Measurements from ENCODE around the gene OGA. TPM values are rescaled to one million over a fixed set of nuclear protein-coding genes. Genes with fewer than 3 reads are reported as not detected.

Gene OGA
- total RNA-seq, 1 donor = 53.3 TPM

DNA sequence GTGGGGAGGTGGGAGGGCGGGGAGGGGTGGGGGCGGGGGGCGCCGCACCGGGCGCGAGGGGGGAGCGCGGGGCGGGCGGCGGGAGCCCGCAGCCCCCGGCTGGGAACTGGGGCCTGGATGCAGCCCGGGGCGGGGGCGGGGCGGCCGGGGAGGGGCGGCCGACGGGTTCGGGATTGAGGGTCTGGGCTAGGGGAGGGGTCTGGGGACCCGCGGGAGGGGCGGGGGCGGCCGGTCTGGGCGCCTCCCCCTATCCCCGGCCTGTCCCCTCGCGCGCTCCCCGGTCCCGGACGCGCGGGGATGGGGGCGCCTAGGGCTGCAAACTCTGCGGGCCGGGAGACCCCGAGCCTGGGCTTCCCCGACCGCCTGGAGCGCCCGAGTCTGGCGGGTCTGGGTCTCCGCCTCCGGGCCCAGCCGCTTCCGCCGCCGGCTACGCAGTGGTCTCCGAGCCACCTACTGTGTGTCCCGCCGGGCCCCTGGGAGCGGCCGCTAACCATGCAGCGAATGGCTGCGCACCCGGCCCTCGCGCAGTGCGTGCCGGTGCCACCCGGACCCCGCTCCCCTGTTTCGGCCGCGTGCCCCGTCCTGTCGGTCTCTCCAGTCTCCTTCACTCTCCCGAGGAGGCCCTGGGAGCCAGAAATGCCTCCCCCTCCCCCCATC is 42.0 kb downstream of the OGA start:
- no peak for DNase-seq (ENCODE audit: low read depth in 2 of 3, low spot score in 2 of 3)

DNA sequence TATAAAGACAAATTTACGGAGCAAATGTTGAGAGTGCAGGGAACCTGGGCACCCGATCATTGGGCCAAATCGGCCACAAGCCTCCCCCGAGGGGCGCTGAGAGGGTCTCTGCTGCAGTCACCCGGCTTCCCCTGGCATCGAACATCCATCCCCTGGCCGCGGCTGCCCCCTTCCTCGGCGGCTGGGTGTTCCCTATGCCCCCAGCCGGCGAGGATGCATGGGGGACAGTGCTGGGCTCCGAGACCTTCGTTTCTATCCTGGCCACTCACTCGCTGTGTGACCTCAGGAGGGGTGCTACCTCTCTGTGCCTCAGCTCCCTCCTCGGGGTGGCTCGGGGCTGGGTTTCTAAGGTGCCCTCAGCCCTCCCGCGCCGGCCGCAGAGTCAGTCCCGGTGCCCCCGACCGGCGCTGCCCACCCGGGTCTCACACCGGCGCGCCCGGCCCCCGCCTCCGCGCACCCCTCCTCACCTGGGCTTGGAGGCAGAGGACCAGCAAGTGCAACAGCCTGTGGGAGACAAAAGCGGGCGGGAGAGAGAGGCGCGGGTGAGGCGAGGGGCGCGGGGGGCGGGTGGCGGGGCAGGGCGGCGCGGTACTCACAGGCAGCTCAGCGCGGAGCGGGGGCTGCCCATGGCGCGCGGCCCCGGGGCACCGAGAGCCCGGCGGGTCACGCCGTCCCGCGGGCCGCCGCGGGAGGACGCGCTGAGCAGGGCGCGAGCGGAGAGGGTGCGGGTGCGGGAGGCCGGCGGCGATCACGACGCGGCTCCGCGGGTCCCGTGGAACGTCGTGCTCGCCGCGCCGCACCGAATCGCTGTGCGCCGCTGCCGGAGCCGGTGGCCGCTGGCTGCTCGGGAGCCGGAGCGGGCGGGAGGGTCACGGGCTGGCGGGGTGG is 42.7 kb downstream of the OGA start, which contains the start of gene FGF8:
Gene FGF8 (minus strand): TSS at position 842 of the 888 bp plus-strand sequence. CDS start 214 bp downstream, at position 628.
- no peak for DNase-seq (ENCODE audit: low read depth in 2 of 3, low spot score in 2 of 3)

DNA sequence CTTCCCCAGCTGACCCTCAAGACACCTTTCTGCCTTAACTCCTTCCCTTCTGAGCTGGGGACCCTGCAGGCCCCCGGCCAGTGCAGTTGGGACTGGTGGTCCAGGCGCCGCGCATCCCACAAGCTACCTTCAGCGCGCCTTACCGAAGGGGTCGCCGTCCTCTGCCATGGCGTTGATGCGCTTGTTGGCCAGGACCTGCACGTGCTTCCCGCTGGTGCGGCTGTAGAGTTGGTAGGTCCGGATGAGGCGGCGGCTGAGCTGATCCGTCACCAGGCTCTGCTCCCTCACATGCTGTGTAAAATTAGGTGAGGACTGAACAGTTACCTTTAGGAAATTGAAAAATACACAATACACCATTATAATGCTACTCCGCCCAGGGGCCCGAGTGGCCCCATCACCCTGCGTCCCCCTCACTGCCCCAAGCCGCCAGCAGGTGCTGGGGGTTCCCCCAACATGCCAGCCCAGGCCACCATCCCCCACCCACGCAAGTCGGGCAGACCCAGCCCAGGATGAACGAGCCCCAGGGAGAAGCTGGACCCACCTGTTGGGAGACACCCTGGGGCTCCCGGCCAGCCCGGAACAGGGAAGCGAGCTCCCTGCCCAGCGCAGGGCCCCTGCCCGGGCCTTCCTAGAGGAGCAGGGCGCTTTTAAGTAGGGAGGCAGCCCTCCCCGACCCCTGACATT is 43.5 kb downstream of the OGA start:
- DNase-seq (ENCODE audit: low read depth in 2 of 3, low spot score in 2 of 3) = no peak

DNA sequence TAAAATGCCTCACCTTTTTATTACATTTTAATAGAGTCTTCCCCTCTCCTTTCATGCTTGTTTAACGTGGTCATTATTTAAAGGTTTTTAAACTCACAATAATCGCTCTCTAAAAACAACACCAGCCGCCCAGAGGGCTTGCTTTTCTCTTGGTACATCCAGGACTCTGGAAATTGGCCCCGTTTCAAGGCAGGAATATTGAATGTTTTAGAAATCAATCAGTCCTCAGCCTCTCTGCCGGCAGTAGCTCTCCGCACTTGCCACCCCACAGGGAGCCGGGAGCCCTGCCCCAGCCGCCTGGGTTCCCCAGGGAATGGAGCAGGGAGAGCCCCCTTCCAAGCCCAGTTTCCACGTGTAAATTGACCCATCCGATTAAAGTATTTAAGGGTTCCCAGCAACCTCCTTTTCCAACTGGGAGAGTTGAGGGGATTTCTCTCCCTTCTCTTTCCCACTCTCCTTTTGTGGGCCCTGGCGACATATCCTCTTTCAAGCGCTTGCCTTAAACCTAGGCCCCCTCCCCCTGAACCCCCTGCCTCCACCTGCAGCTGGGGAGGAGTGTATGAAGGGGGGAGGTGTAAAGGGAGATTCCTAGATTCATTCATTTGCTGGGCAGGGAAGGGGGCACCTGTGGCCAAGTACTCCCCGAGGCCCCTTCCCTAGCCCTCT is 44.2 kb downstream of the OGA start:
- no peak for DNase-seq (ENCODE audit: low read depth in 2 of 3, low spot score in 2 of 3)

DNA sequence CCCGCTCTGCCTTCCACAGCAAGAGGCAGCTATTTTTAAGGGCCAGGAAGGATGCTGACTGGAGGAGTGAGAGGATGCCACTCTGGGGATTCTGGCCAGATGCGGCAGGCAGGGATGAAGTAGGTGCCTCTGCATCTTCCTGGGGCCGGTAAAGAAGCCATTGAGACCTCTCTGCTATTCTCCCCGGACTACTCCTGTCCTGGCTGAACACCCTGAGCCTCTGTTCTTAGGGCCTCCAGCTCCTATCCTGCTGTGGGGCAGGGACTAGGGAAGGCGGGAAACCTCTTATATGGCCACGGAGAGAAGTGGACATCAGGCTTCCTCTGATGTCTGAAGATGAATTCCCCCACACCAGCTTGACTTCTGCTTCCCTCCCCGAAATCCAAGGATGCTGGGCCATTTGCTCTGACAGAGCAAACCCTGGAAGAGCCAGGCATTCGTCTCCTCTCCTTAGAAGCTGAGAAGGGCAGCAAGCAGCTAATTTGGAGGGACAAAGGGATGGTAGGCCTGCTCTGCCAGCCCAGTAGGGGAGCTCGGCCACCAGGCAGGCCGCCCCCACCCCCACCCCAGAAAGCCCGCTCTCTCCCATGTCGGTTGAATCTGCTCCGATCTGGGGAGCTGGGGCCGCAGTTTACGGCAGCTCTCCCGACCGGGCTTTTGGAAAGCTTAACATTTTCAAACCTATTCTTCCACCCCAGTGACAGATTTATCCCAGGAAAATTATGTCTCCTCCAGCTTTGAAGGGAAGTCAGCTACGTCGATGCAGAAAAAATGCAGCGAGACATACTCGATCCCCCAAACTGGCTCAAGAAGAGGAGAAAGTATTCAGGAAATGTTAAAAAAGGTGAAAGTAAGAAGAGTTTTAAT is 45.1 kb downstream of the OGA start:
- no peak for DNase-seq (ENCODE audit: low read depth in 2 of 3, low spot score in 2 of 3)

DNA sequence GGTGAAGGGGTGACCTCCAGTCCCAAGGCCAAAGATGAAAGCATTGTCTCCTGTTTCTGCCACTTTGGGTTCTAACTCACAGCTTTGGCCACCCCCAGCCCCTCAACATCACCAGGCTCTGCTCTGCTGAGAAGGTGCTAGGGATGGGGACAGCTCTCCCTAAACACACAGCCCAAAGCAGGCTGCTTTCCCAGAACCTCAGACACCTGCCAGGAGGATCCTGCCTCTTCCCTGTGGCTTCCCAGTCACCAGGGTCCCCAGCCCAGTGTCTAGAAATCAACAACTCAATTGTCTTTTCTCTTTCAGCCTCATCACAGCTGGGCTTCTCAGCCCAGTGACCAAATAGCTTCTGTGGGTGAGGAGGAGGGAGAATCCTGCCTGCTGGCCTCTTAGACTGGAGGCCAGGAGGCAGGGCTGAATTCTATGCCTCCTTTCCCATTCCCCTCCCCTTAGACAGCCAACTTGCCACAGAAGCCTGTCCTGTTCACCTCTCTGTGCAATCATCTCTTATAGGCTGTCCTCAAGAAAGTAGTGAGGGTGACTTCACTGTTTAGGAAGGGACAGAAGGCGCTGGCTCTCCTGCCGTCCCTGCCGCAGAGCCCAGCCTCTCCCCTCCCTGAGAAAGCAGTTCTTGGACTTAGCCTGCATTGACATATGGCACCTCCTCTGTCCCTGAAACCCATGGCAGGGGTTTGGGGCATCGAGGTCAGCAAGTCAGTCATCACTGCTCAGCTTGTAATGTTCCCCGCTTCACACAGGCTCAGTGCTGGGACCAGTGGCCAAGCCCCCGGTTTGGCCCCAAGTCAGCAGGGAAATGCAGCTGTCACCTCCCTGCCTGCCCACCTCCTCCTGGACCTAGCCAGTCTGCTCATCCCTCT is 46.0 kb downstream of the OGA start:
- DNase-seq (ENCODE audit: low read depth in 2 of 3, low spot score in 2 of 3) = no peak

DNA sequence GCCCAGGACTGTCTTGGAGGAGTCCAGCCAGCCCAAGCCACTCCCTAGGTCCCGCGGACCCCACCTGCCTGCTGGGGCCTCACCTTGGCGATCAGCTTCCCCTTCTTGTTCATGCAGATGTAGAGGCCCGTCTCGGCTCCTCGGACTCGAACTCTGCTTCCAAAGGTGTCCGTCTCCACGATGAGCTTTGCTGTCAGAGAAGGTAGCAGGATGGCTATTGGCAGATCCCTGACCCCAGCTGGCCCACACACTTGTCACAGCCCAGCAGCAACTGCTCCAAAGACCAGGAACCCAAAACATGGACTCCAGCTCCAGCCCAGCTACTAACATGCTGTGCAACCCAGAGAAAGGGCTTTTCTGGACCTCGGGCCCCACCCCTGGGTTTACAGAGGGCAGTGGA is 46.9 kb downstream of the OGA start:
- DNase-seq (ENCODE audit: low read depth in 2 of 3, low spot score in 2 of 3) = no peak

DNA sequence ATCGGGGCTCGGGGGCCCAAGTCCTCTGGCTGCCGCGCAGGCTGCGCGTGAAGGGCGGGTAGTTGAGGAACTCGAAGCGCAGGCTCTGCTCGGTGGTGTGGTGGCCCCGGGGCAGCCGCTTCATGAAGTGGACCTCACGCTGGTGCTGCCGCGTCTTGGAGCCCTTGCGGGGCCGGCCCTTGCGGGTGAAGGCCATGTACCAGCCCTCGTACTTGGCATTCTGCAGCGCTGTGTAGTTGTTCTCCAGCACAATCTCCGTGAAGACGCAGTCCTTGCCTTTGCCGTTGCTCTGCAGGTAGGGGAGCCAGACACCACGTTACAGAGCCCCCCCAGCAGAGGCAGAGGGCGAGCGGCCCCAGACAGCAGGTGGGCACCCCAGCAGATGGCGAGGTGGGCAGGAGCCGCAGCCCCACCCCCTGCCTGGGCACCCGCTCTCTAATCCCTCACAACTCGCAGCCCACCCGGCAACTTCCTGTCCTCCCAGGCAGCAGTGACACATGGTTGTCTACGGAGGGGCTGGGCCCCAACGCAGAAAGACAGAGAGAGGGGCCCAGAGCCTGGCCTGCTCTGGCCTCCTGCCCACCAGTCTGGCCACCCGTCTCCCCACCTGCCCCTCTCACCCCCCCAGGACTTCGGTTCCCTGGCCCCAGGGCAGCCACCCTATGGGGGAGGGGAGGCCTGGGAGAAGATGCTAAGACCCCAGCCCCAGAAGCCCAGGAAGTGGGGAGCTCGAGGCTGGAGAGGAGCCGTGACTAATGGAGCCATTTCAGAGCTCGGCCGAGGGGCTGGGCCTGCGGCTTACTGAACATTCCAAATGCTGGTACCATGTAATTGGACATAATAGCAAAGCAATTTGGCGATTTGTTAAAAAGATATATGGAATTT is 47.7 kb downstream of the OGA start:
- DNase-seq (ENCODE audit: low read depth in 2 of 3, low spot score in 2 of 3) = no peak

DNA sequence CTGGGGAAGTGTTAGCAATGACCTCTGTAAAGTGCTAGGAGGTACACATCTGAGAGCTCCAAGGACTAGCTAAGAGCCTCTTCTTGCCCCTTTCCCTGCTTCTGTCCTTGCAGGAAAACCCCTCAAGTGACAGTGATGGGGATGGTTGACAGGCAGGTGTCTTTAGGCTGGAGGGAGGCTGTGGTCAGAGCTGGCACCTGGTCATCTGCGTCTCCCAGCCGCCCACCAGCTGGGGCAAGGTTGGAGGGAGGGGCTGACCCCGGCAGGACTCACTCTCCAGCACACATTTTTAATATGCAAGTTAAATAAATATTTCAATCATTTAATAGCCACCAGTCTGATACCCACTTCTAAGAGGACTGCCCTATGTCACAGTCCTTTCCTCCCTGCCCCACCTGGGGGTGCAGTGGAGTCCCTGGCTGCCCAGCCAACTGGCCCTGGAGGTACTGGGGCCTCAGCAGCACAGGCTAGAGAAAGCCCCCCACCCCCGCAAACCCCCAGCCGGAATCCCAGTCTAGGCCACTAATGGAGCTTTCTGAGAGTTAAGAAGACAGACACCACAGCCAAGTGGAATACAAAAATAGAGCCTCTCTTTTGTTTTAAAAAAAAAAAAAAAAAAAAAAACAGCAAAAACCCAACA is 48.6 kb downstream of the OGA start:
- DNase-seq (ENCODE audit: low read depth in 2 of 3, low spot score in 2 of 3) = no peak

DNA sequence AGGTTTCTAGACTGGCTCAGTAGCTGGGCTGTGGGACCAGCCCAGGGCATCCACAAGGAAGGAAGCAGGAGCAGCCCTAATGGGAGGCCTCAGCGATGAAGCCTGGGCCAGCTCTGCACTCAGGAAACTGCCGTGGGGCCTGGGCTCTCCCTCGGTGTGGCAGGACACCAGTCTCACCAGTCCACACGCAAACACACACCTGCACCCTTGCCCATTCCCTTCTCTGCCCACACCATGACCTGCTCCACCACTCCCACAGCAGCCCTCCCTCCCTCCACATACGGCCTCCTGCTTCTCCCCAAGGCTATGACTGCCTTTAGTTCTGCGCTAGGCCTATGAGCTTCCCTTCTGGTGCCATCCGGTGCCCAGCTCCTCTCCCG is 49.5 kb downstream of the OGA start:
- DNase-seq (ENCODE audit: low read depth in 2 of 3, low spot score in 2 of 3) = no peak

DNA sequence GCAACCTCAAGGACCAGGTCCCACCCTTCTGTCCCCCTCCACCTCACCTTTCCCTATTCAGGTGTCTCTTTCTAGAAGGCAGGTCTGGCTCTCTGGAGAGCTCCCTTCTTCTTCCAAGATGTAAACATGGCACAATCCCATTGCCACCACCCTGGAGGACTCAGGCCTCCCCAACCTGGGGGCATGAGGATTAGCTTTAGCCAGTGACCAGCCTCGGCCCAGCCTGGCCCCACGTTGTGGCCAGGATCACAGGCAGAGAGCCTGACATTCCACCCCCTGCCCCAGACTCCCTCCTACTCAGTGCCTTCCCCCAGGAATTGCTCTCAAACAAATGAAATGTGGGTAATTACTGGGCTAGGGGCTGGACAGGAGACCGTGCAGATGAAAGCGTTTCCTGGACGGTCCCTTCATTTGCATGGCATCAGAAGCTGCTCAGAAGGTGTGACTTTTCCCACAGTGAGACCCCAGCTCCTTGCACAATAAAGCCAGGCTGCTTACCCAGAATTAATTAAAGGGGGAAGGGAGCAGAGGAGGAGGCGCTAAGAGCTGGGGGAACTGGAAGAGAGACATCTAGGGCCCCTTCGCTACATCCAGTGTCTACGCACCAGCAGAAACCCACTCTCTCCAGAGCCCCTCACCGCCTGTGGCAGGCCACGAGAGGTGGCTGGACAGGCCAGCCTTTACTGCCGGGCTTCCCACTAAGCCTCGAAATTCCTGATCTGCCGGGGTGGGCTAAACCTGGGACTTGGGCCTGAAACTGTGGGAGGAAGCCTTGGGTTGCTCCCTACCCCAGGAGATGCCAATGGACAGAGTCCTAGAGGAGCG is 50.1 kb downstream of the OGA start:
- no peak for DNase-seq (ENCODE audit: low read depth in 2 of 3, low spot score in 2 of 3)

DNA sequence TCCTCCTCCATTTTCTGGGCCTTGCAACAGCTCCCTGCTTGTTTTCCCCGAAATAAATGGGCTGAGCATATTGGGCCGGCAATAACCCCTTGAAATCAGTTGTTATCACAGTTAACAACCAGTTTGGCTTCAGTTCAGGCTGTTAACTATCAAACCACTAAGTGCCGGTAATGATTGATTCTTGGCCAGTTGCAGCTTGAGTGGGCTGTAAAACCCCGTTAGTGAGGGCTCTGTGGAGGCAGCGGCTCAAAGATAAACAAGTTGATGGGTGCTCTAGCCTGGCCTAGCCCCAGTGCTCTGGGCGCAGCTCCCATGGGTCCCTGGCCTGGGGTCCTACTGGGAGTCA is 50.7 kb downstream of the OGA start:
- DNase-seq (ENCODE audit: low read depth in 2 of 3, low spot score in 2 of 3) = no peak

DNA sequence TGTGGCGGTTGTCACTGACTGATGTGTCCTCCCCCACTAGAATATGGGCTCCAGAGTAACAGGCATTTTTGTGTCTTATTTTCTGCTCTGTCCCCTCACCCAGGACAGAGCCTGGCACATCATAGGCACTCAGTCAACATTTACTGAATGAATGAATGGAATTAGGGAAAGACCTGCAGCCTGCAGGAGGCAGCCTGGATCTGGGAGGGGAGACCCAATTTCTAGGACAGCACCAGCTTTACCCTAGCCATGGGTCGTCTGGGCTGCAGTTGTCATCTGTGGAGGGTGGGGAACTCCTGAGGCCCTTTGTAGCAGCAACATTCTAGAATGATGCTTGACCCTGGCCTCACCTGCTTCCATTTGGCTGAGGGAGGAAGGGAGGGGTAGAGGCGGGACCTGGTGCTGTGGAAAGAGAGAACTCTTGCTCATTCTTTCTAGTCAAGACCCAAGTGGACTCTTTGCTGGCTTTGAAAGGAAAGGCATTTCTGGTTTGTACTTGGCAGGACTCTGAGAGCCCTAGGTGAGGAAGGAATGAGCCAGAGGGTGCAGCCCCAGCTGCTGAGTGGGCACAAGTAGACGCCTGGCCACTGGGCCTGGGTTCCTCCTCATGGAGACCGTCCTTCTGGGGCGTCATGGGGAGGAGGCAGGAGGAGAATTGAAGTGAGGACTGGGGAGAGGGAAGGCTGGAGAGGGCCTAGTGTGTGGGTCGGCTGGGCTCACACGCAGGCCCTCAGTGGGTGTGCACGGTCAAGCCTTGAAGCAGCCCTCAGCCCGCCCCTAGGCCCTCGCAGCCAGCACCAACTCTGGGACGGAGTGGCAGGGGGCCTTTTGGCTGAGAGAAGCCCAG is 51.3 kb downstream of the OGA start:
- DNase-seq (ENCODE audit: low read depth in 2 of 3, low spot score in 2 of 3) = no peak

DNA sequence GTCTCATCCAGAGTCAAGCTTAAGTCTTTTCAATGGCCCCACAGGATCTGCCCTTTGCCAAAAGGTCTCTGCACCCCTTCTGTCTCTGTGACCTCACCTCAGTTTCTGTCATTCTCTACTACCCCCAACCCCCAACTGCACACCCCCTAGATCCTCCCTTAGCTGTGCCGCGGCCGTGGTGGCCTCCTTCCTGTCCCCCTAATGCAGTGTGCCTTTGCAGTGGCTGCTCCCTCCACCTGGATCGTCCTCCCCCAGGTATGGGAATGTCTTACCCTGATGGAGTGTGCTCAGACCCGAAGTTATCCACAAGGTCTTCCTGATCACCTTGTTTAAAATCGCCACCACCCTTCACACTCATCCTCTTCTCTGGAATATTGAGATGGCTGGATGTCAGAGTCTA is 51.9 kb downstream of the OGA start:
- no peak for DNase-seq (ENCODE audit: low read depth in 2 of 3, low spot score in 2 of 3)

DNA sequence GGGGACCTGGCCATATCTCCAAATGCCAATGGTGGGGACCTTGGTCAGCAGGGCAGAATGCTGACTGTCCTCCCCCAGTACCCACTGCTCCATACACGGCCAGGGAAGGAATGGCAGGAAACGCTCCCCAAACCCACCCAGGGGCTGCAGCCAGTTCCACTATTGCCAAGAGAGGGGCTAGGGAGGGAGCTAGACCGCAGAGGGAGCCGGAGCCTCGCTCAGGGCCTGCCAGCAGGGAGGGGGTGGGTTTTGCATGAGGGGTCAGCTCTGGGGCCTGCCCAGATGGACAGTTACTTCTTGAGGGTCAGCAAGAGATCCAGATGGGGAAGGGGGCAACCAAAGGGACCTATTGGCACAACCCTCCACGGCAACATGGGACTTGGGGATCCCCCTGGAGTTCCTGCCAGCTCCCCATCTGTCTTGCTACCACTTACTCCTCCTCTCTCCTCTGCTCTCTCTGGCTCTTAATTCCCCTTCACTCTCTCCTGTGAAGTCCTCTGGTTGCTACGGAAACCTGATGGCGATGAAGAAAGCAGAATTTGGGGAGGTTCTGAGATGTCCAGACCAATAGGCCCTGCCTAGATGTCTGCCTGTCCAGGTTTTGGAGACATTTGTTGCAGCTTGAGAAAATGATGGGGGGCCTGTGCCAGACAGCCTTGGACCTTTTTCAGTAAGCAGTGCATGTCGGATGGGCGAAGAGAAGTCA is 55.0 kb downstream of the OGA start:
- no peak for DNase-seq (ENCODE audit: low read depth in 2 of 3, low spot score in 2 of 3)
